ENCODE data around the gene CTNNA3.

GRCh38 chr10:66835400-66835799 is 860.6 kb downstream of the CTNNA3 start:
- no peak for TF ChIP-seq CTCF (conservative IDR thresholded peaks at IDR 0.05 in 1 of 2, IDR thresholded peaks at IDR 0.05 in 1 of 2; ENCODE audit: extremely low read depth in 1 of 2, insufficient read depth in 1 of 2, low read depth in 1 of 2, low read length in 2 of 2)
- no peak for TF ChIP-seq EZH2 (IDR thresholded peaks at IDR 0.05; ENCODE audit: borderline replicate concordance, low read length)

Measured in mammary epithelial cell (primary cell).